Measurements from ENCODE around the gene CACNA1A. TPM values are rescaled to one million over a fixed set of nuclear protein-coding genes. Genes with fewer than 3 reads are reported as not detected.

CACNA1A gene
- total RNA-seq, 1 experiment from 2014 or later, result not detected

DNA sequence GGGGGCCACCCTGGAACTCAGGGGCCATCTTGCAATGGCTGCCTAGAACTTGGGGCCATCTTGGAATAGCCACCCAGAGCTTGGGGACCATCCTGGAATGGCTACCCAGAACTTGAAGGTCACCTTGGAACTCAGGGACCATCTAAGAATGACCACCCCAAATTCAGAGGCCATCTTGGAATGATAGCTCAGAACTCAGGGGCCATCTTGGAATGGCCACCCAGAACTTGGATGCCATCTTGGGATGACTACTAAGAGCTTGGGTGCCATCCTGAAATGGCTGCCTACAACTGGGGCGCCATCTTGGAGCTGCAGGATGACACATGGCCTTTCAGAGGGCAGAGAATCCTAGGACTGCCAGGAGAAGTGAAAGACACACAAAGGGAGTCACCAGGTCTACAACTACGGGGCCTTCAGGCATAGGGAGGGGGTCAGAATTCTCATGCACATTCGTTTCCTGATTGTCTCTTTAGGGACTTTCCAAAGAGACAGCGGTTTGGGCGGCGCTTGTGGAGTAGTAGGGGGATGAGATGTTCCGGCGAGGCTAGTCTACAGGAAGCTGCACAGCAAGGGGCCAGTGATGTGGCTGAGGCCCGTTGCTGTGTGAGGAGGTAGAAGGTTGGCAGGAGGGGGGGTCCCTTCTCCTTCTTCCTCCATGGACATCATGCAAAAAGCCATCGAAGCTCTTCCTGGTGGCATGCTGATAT, 231.1 kb downstream of the CACNA1A start:
- no peaks in the 10 kb centered on the region for H3K27me3 Mint-ChIP-seq (ENCODE audit: insufficient read depth, unreplicated experiment)
- H3K27ac Mint-ChIP-seq (ENCODE audit: low read depth, unreplicated experiment), result no peak overlapping the region
- no peaks in the 10 kb centered on the region for H3K9me3 Mint-ChIP-seq (ENCODE audit: unreplicated experiment)
- no peak overlapping the region for H3K4me3 Mint-ChIP-seq (ENCODE audit: unreplicated experiment)
- H3K36me3 Mint-ChIP-seq (ENCODE audit: insufficient read depth, unreplicated experiment), result no peaks in the 10 kb centered on the region
- intact Hi-C loops (cut with micrococcal nuclease), result no loop called here
- no peaks in the 10 kb centered on the region for H3K4me1 Mint-ChIP-seq (ENCODE audit: insufficient read depth, unreplicated experiment)
- no TSS peak for BruUV-seq (replicated peaks)
- DNase-seq (ENCODE audit: unreplicated experiment), result no peak
- TF ChIP-seq, protein P1, sequence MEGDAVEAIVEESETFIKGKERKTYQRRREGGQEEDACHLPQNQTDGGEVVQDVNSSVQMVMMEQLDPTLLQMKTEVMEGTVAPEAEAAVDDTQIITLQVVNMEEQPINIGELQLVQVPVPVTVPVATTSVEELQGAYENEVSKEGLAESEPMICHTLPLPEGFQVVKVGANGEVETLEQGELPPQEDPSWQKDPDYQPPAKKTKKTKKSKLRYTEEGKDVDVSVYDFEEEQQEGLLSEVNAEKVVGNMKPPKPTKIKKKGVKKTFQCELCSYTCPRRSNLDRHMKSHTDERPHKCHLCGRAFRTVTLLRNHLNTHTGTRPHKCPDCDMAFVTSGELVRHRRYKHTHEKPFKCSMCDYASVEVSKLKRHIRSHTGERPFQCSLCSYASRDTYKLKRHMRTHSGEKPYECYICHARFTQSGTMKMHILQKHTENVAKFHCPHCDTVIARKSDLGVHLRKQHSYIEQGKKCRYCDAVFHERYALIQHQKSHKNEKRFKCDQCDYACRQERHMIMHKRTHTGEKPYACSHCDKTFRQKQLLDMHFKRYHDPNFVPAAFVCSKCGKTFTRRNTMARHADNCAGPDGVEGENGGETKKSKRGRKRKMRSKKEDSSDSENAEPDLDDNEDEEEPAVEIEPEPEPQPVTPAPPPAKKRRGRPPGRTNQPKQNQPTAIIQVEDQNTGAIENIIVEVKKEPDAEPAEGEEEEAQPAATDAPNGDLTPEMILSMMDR (IDR thresholded peaks at IDR 0.05; ENCODE audit: unreplicated experiment), result no peak
- ChIA-PET POLR2A (no interaction called here), CTCF (interaction anchor here (0.6 to 6.0 kb wide), 4 partner anchors 9 to 313 kb away, joined by 5 to 83 read pairs (median 6); no protein-coding TSS in a partner anchor)

- no peaks in the 10 kb centered on the region for H3K27me3 Mint-ChIP-seq (ENCODE audit: insufficient read depth, unreplicated experiment)
- H3K27ac Mint-ChIP-seq (ENCODE audit: low read depth, unreplicated experiment), result no peak overlapping the region
- no peaks in the 10 kb centered on the region for H3K9me3 Mint-ChIP-seq (ENCODE audit: unreplicated experiment)
- POLR2A ChIA-PET, result interaction anchor here (0.9 kb wide), 1 partner anchor 8 kb away, joined by 3 read pairs; no protein-coding TSS in a partner anchor
- TF ChIP-seq, protein P1 (IDR thresholded peaks at IDR 0.05; ENCODE audit: unreplicated experiment), result no peak
- intact Hi-C loops (cut with micrococcal nuclease), result no loop called here
- DNase-seq (ENCODE audit: unreplicated experiment), result no peak
- H3K4me1 Mint-ChIP-seq (ENCODE audit: insufficient read depth, unreplicated experiment), result no peaks in the 10 kb centered on the region
- H3K36me3 Mint-ChIP-seq (ENCODE audit: insufficient read depth, unreplicated experiment), result no peaks in the 10 kb centered on the region
- BruUV-seq (replicated peaks), result no TSS peak
- CTCF ChIA-PET, result interaction anchor here (0.7 to 1.9 kb wide), 3 partner anchors 75 to 394 kb away, joined by 4 to 10 read pairs (median 5); no protein-coding TSS in a partner anchor
- H3K4me3 Mint-ChIP-seq (ENCODE audit: unreplicated experiment), result no peak overlapping the region
These were observed 235.7 kb downstream of the CACNA1A start for GRCh38 chr19:13270514-13271105.

- intact Hi-C loops (cut with micrococcal nuclease), result no loop called here
- no peak for DNase-seq (ENCODE audit: unreplicated experiment)
- CTCF ChIA-PET, result interaction anchor here (0.6 kb wide), 1 partner anchor 320 kb away, joined by 3 read pairs; no protein-coding TSS in a partner anchor
- no peaks in the 10 kb centered on the region for H3K9me3 Mint-ChIP-seq (ENCODE audit: unreplicated experiment)
- H3K4me3 Mint-ChIP-seq (ENCODE audit: unreplicated experiment), result no peak overlapping the region
- TF ChIP-seq, protein P1 (IDR thresholded peaks at IDR 0.05; ENCODE audit: unreplicated experiment), result no peak
- H3K36me3 Mint-ChIP-seq (ENCODE audit: insufficient read depth, unreplicated experiment), result no peaks in the 10 kb centered on the region
- peaks cover 9% of the 10 kb centered on the region for H3K27me3 Mint-ChIP-seq (ENCODE audit: insufficient read depth, unreplicated experiment)
- H3K27ac Mint-ChIP-seq (ENCODE audit: low read depth, unreplicated experiment), result no peak overlapping the region
- no TSS peak for BruUV-seq (replicated peaks)
- H3K4me1 Mint-ChIP-seq (ENCODE audit: insufficient read depth, unreplicated experiment), result no peaks in the 10 kb centered on the region
- POLR2A ChIA-PET, result no interaction called here
These were observed 236.9 kb downstream of the CACNA1A start for GRCh38 chr19:13269348-13269747.

- Mint-ChIP-seq H3K9me3 (ENCODE audit: unreplicated experiment) (no peaks in the 10 kb centered on the region), H3K27me3 (ENCODE audit: insufficient read depth, unreplicated experiment) (peaks cover 16% of the 10 kb centered on the region), H3K4me1 (ENCODE audit: insufficient read depth, unreplicated experiment) (no peaks in the 10 kb centered on the region), H3K36me3 (ENCODE audit: insufficient read depth, unreplicated experiment) (no peaks in the 10 kb centered on the region), H3K4me3 (ENCODE audit: unreplicated experiment) (no peak overlapping the region), H3K27ac (ENCODE audit: low read depth, unreplicated experiment) (no peak overlapping the region)
- intact Hi-C loops (cut with micrococcal nuclease), result no loop called here
- ChIA-PET POLR2A (no interaction called here), CTCF (interaction anchor here (0.5 to 1.3 kb wide), 6 partner anchors 9 to 862 kb away, joined by 3 to 9 read pairs (median 4); no protein-coding TSS in a partner anchor)
- no peak for DNase-seq (ENCODE audit: unreplicated experiment)
- BruUV-seq (replicated peaks), result no TSS peak
- TF ChIP-seq, protein P1 (IDR thresholded peaks at IDR 0.05; ENCODE audit: unreplicated experiment), result no peak
These were observed 238.4 kb downstream of the CACNA1A start for GRCh38 chr19:13267889-13268288.

Data from MCF 10A (cell line).